Suprapubic skin (tissue), 4 donors: ENCODE results near the gene CUTA. TPM values are rescaled to one million over a fixed set of nuclear protein-coding genes. Genes with fewer than 3 reads are reported as not detected.
A peak's percentile ranks its signal among the peaks of the same experiment; 100 is the strongest.

Experiments
- DNase-seq, 2 donors: peaks; one replicate each; pipeline ENCODE4 v3.0.0-alpha.2; 2019; ENCODE audit warnings: low spot score in 2 of 2
- H3K27ac ChIP-seq: fragments of 200-600 bp; sonication (generic); one replicate; pipeline ENCODE4 v1.5.1; 2019
- H3K27me3 ChIP-seq: fragments of 200-600 bp; sonication (generic); one replicate; pipeline ENCODE4 v1.5.1; 2019
- H3K36me3 ChIP-seq: fragments of 200-600 bp; sonication (generic); one replicate; pipeline ENCODE4 v1.5.1; 2019
- H3K4me1 ChIP-seq: fragments of 200-600 bp; sonication (generic); one replicate; pipeline ENCODE4 v1.5.1; 2019
- H3K4me3 ChIP-seq: fragments of 200-600 bp; sonication (generic); one replicate; pipeline ENCODE4 v1.5.1; 2019; ENCODE audit warnings: mild to moderate bottlenecking
- H3K9me3 ChIP-seq: fragments of 200-600 bp; sonication (generic); one replicate; pipeline ENCODE4 v1.5.1; 2019
- CTCF ChIP-seq, 2 donors: fragments of 200-600 bp in 1 of 2; fragments of 450-650 bp in 1 of 2; sonication (generic) in 1 of 2; IDR thresholded peaks; one replicate each; pipeline ENCODE4 v1.5.1; 2016 to 2019; ENCODE audit warnings: antibody characterized with exemption in 2 of 2, mild to moderate bottlenecking in 1 of 2, moderate library complexity in 1 of 2
- EP300 ChIP-seq: sonication (generic); formaldehyde crosslinking; IDR thresholded peaks from one replicate; pipeline ENCODE4 v1.6.1; 2017; ENCODE audit warnings: antibody characterized with exemption
- POLR2A ChIP-seq, 2 donors: fragments of 450-650 bp; IDR thresholded peaks; one replicate each; pipeline ENCODE4 v1.6.1; 2017; ENCODE audit warnings: antibody characterized with exemption in 2 of 2, mild to moderate bottlenecking in 2 of 2, moderate library complexity in 2 of 2
- POLR2AphosphoS5 ChIP-seq, 3 donors: sonication (generic); formaldehyde crosslinking; IDR thresholded peaks; one replicate each; pipeline ENCODE4 v1.6.1; 2017; ENCODE audit warnings: antibody characterized with exemption in 3 of 3
- WGBS: methylation state at CpG from one replicate; pipeline ENCODE4 v1.1.5; 2018; 5-methylcytosine and 5-hydroxymethylcytosine counted together
- total RNA-seq, 4 donors: library from RNA; depleted of rRNA; stranded (reverse); fragments of >200 nt; gene quantifications; one replicate each; pipeline ENCODE4 v1.1.0, GENCODE V29; 2016

CUTA gene
- total RNA-seq, 4 donors from 2014 or later: 119 to 185 (median 159) TPM

DNA sequence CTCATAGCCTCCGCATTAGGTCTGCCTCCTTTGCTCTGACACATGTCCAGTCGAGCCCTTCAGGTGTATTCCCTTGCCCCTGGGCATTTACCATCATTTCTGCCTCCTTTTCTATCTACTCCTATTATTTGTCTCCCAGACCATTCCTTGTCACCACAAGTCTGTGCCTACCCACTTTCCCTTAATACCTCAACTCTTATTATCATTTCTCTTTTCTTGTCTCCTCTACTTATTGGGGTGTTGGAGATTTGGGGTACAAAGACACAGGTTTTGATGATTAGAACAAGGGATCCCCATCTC lies 3.4 kb upstream of the CUTA start:
- WGBS: 69% methylated on average over 2 of the region's 2 CpGs
- no peak overlapping the region for H3K27ac ChIP-seq
- DNase-seq: no peak
- peaks cover 57% of the 10 kb centered on the region for H3K4me1 ChIP-seq
- no peaks in the 10 kb centered on the region for H3K27me3 ChIP-seq
- H3K4me3 ChIP-seq: no peak overlapping the region
- TF ChIP-seq POLR2A (IDR thresholded peaks at IDR 0.05) (no peak), EP300 (no peak), POLR2AphosphoS5 (IDR thresholded peaks at IDR 0.05) (no peak), CTCF (IDR thresholded peaks at IDR 0.05) (no peak)
- no peaks in the 10 kb centered on the region for H3K36me3 ChIP-seq
- H3K9me3 ChIP-seq: no peaks in the 10 kb centered on the region

GRCh38 chr6:33420491-33421343 lies 2.8 kb upstream of the CUTA start:
- TF ChIP-seq POLR2AphosphoS5 (IDR thresholded peaks at IDR 0.05) (no peak), EP300 (no peak), CTCF (IDR thresholded peaks at IDR 0.05) (no peak), POLR2A (IDR thresholded peaks at IDR 0.05) (no peak)
- Histone ChIP-seq H3K36me3 (peaks cover 4% of the 10 kb centered on the region), H3K27me3 (no peaks in the 10 kb centered on the region), H3K4me3 (peak overlapping the region; percentile 33), H3K27ac (no peak overlapping the region), H3K9me3 (no peaks in the 10 kb centered on the region), H3K4me1 (peaks cover 57% of the 10 kb centered on the region)
- peak in 1 of 2 donors; percentile 56 for DNase-seq
- WGBS: 67% methylated on average over 6 of the region's 6 CpGs

DNA sequence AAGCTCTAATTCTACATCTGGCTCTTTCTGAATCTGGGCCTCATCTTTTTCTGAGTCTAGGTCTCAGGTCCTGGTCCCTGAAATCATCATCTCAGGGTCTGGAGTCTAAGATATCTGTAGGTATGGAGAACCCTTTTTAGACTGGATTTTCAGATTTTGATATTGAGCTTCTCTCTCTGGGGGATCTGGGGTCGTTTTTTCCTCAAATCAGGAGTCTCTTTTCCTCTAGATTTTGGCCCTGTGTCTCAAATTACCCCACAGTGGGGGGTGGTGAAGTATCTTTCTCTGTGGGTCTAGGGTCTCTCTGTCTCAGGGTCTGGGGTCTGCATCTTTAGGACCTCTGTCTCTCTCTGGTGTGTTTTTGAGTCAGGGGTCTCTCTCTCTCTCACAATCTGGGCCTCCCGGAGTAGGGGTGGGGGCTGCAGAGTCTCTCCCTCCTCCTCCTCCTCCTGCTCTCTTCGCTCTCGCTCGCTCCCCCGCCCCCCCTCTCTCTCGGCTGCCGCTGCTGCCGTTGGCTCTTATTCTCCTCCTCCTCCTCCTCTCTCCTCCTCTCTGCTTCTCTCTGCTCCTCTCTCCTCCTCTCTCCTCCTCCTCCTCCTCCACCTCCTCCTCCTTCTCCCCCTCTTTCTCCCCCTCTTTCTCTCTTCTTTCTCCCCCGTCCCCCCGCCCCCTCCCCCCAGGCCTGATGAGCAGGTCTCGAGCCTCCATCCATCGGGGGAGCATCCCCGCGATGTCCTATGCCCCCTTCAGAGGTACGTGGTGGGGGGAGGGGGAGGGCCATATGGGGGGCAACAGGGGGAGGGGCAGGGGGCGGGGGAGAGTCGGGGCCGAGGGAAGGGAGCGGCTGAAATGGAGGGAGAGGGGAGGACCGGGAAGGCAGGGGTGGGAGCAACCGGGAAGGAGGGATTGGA lies 1.9 kb upstream of the CUTA start, which contains the start of gene SYNGAP1:
TSS of gene SYNGAP1 (plus strand) at position 486 of the 911 bp plus-strand sequence. CDS start at position 686, 200 bp downstream.
- Histone ChIP-seq H3K27me3 (no peaks in the 10 kb centered on the region), H3K9me3 (no peaks in the 10 kb centered on the region), H3K27ac (peak within 1 kb of the TSS; percentile 85), H3K36me3 (peaks cover 13% of the 10 kb centered on the region), H3K4me3 (peak within 1 kb of the TSS; percentile 66), H3K4me1 (peaks cover 57% of the 10 kb centered on the region)
- DNase-seq: peak in 1 of 2 donors; percentile 78
- TF ChIP-seq EP300: no peak
- no peak for TF ChIP-seq CTCF (IDR thresholded peaks at IDR 0.05)
- no peak for TF ChIP-seq POLR2A (IDR thresholded peaks at IDR 0.05)
- no peak for TF ChIP-seq POLR2AphosphoS5 (IDR thresholded peaks at IDR 0.05)
- WGBS: 5% methylated on average over 22 of the region's 22 CpGs

GRCh38 chr6:33418690-33419291 lies 884 bp upstream of the CUTA start:
- peaks cover 56% of the 10 kb centered on the region for H3K4me1 ChIP-seq
- TF ChIP-seq POLR2AphosphoS5 (IDR thresholded peaks at IDR 0.05) (no peak), POLR2A (IDR thresholded peaks at IDR 0.05) (no peak), CTCF (IDR thresholded peaks at IDR 0.05) (no peak), EP300 (peak; percentile 19)
- H3K4me3 ChIP-seq: peak overlapping the region; percentile 66

More at GRCh38 chr6:33418690-33419291, 884 bp upstream of the CUTA start:
- peaks cover 24% of the 10 kb centered on the region for H3K36me3 ChIP-seq
- H3K9me3 ChIP-seq: no peaks in the 10 kb centered on the region
- no peaks in the 10 kb centered on the region for H3K27me3 ChIP-seq
- peak in 1 of 2 donors; percentile 64 for DNase-seq
- WGBS: 40% methylated on average over 8 of the region's 8 CpGs
- peak overlapping the region; percentile 85 for H3K27ac ChIP-seq
